ENCODE measurements around the gene MASP1. TPM values are rescaled to one million over a fixed set of nuclear protein-coding genes. Genes with fewer than 3 reads are reported as not detected.

MASP1 gene
- total and polyA plus RNA-seq, 2 experiments from 2014 or later, result 397 to 517 TPM

DNA sequence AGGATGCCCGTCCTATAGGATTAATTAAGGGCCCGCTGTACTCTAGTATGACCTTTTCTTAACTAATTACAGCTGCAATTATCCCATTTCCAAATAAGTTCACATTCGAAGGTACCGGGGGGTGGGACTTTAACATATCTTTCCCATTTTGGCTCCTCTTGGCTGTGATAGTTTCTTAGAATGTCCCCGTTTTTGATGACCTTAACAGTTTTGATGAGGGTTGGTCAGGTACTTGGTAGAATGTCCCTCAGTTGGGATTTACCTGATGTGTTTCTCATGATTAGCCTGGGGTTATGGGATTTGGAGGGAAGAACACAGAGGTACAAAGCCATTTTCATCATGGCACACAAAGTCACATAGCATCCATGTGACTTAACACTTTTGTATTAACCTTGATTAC, 76.1 kb downstream of the MASP1 start:
- no peak overlapping the region for H3K4me3 ChIP-seq
- H3K27ac ChIP-seq, result no peak overlapping the region
- H3K27me3 ChIP-seq, result no peaks in the 10 kb centered on the region
- H3K9me3 ChIP-seq (ENCODE audit: low read depth), result no peaks in the 10 kb centered on the region
- TF ChIP-seq, protein P1, sequence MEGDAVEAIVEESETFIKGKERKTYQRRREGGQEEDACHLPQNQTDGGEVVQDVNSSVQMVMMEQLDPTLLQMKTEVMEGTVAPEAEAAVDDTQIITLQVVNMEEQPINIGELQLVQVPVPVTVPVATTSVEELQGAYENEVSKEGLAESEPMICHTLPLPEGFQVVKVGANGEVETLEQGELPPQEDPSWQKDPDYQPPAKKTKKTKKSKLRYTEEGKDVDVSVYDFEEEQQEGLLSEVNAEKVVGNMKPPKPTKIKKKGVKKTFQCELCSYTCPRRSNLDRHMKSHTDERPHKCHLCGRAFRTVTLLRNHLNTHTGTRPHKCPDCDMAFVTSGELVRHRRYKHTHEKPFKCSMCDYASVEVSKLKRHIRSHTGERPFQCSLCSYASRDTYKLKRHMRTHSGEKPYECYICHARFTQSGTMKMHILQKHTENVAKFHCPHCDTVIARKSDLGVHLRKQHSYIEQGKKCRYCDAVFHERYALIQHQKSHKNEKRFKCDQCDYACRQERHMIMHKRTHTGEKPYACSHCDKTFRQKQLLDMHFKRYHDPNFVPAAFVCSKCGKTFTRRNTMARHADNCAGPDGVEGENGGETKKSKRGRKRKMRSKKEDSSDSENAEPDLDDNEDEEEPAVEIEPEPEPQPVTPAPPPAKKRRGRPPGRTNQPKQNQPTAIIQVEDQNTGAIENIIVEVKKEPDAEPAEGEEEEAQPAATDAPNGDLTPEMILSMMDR (IDR thresholded peaks at IDR 0.05; ENCODE audit: low read depth, low read length), result no peak
- DNase-seq (ENCODE audit: low read depth in 1 of 2, low spot score in 1 of 2), result no peak
- H3K4me1 ChIP-seq (ENCODE audit: low read depth), result peaks cover 6% of the 10 kb centered on the region
- no peaks in the 10 kb centered on the region for H3K36me3 ChIP-seq

DNA sequence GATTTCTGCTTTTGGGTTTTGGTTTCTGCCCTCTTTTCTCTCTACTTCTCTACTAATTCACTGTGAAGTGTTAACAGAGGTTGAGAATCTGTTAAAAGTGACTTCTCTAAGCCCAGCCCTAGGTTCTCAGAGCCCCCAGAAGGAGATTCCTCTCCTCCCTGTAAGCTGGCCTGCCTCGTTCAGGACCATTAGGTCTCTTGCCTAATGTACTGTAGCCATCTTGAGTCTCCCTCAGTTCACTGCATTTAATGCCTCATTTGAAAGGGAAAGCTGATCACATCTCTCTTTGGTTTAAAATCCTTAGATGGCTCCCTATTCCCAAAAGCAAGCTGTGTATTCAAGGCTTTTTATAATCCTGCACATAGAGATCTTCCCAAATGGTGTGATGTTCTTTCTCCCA, 77.9 kb downstream of the MASP1 start:
- Histone ChIP-seq H3K27ac (no peak overlapping the region), H3K36me3 (no peaks in the 10 kb centered on the region), H3K4me1 (ENCODE audit: low read depth) (peaks cover 7% of the 10 kb centered on the region), H3K27me3 (no peaks in the 10 kb centered on the region), H3K9me3 (ENCODE audit: low read depth) (no peaks in the 10 kb centered on the region), H3K4me3 (no peak overlapping the region)
- TF ChIP-seq, protein P1 (IDR thresholded peaks at IDR 0.05; ENCODE audit: low read depth, low read length), result no peak
- no peak for DNase-seq (ENCODE audit: low read depth in 1 of 2, low spot score in 1 of 2)

DNA sequence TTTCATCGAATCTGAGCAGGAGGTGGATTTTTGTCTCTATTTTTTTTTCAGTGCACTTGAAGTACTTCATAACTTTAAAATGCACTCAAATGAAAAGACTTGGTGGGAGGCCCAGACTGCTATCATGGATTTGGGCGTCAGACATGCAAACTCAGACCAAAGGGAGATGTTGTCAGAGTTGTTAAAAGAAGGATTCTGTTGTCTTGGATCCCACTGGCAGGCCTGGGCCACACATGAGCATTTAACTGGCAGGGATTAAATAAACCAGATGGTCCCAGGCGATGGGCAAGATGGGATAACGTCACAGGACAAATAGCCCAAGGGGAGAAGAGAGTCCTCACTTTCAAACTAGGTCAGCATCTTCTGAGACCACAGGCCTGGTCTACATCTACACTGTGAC, 78.8 kb downstream of the MASP1 start:
- Histone ChIP-seq H3K4me1 (ENCODE audit: low read depth) (peaks cover 7% of the 10 kb centered on the region), H3K4me3 (no peak overlapping the region), H3K27ac (no peak overlapping the region), H3K36me3 (no peaks in the 10 kb centered on the region), H3K9me3 (ENCODE audit: low read depth) (no peaks in the 10 kb centered on the region), H3K27me3 (no peaks in the 10 kb centered on the region)
- TF ChIP-seq, protein P1 (IDR thresholded peaks at IDR 0.05; ENCODE audit: low read depth, low read length), result no peak
- DNase-seq (ENCODE audit: low read depth in 1 of 2, low spot score in 1 of 2), result peak in 1 of 2 donors; percentile 17

DNA sequence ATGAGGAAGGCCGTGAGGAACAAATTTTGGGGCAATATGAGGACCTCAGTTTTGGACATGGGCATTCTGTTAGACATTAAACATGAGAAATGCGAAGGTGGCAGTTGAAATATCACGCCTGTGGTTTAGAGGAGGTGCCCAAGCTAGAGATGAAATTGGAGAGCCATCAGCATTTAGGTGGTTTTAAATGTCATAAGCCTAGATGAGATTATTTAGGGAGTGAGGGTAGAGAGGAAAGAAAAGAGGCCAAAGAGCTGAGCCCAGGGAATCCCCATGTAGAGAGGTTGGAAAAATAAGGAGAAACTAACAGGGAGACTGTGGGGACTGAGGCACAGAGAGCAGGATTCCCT, 79.4 kb downstream of the MASP1 start:
- Histone ChIP-seq H3K9me3 (ENCODE audit: low read depth) (no peaks in the 10 kb centered on the region), H3K4me3 (no peak overlapping the region), H3K27ac (no peak overlapping the region), H3K4me1 (ENCODE audit: low read depth) (peaks cover 7% of the 10 kb centered on the region), H3K27me3 (no peaks in the 10 kb centered on the region), H3K36me3 (no peaks in the 10 kb centered on the region)
- no peak for DNase-seq (ENCODE audit: low read depth in 1 of 2, low spot score in 1 of 2)
- TF ChIP-seq, protein P1 (IDR thresholded peaks at IDR 0.05; ENCODE audit: low read depth, low read length), result no peak

DNA sequence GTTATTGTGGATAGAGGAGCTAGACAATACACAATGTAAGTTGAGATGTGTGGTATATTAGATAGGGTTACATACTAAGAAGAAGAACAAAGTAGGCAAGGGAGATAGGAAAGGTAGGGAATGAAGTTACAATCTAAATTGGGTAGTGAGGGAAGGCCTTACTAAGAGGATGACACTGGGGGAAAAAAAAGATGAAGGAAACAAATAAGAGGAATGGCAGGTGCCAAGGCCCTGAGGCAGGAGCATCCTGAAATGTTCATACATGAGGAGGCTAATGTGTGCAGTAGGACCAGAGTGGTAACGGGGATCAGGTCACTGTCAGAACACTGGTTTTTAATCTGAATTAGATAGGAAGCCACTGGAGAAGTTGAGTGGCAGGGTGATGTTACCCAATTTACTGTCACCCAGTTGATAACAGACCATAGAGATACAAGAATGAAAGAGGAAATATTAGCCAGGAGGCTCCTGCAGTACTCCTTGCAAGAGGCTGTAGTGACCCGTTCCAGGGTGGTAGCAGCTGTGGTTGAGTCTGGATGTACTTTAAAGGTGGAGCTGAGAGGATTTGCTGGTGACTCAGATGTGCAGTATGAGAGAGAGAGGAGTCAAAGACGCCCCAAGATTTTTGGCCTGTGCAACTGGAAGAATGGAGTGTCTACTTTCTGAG, 79.9 kb downstream of the MASP1 start:
- TF ChIP-seq, protein P1 (IDR thresholded peaks at IDR 0.05; ENCODE audit: low read depth, low read length), result no peak
- Histone ChIP-seq H3K4me3 (no peak overlapping the region), H3K9me3 (ENCODE audit: low read depth) (no peaks in the 10 kb centered on the region), H3K27ac (no peak overlapping the region), H3K36me3 (no peaks in the 10 kb centered on the region), H3K27me3 (no peaks in the 10 kb centered on the region), H3K4me1 (ENCODE audit: low read depth) (peaks cover 7% of the 10 kb centered on the region)
- peak in 1 of 2 donors; percentile 26 for DNase-seq (ENCODE audit: low read depth in 1 of 2, low spot score in 1 of 2)
